Stimulated activated CD4-positive, alpha-beta T cell treated with anti-CD3 and anti-CD28 coated beads, Interleukin-1b, Interleukin-23, amount 100 ng/mL, for 1 hour (primary cell): ENCODE measurements around the gene CD164L2.
A peak's percentile ranks its signal among the peaks of the same experiment; 100 is the strongest.

Experiments
- DNase-seq, 2 donors: peaks; one replicate each; pipeline ENCODE4 v3.0.0-alpha.2; 2020; ENCODE audit warnings: low read depth in 2 of 2

Gene CD164L2

GRCh38 chr1:27363766-27364695, 19.1 kb downstream of the CD164L2 start:
- DNase-seq = no peak

- no peak for DNase-seq
Observed at GRCh38 chr1:27361553-27361952, 21.6 kb downstream of the CD164L2 start.

GRCh38 chr1:27361044-27361402, 22.1 kb downstream of the CD164L2 start:
- DNase-seq = no peak

- no peak for DNase-seq
Observed at GRCh38 chr1:27360159-27361043, 22.7 kb downstream of the CD164L2 start.

- DNase-seq = no peak
Observed at GRCh38 chr1:27359822-27360158, 23.3 kb downstream of the CD164L2 start.

- no peak for DNase-seq
Observed at GRCh38 chr1:27358928-27359313, 24.2 kb downstream of the CD164L2 start.

GRCh38 chr1:27358038-27358927, 24.9 kb downstream of the CD164L2 start:
- no peak for DNase-seq

- peak; percentile 57 to 71 for DNase-seq
Observed at GRCh38 chr1:27357281-27358037, 25.7 kb downstream of the CD164L2 start.

- no peak for DNase-seq
Observed at GRCh38 chr1:27356619-27357280, 26.4 kb downstream of the CD164L2 start.

GRCh38 chr1:27356277-27356618, 26.9 kb downstream of the CD164L2 start:
- no peak for DNase-seq

GRCh38 chr1:27355683-27356082, 27.4 kb downstream of the CD164L2 start:
- no peak for DNase-seq

- DNase-seq = no peak
Observed at GRCh38 chr1:27353629-27354028, 29.5 kb downstream of the CD164L2 start.

- DNase-seq = no peak
Observed at GRCh38 chr1:27353166-27353565, 30.0 kb downstream of the CD164L2 start.

- DNase-seq = no peak
Observed at GRCh38 chr1:27351541-27352107, 31.5 kb downstream of the CD164L2 start.

GRCh38 chr1:27350663-27351540, 32.2 kb downstream of the CD164L2 start:
- DNase-seq = no peak

GRCh38 chr1:27349784-27350662, 33.1 kb downstream of the CD164L2 start:
- no peak for DNase-seq

GRCh38 chr1:27348861-27349783, 34.0 kb downstream of the CD164L2 start:
- no peak for DNase-seq
